GM12801 (cell line): ENCODE data around the gene CERS6.

ENCODE experiments used
- TF ChIP-seq, protein P1 (sequence below): IDR thresholded peaks from one replicate; pipeline ENCODE4 v1.5.1; 2011; ENCODE audit warnings: control low read depth; ENCODE audit not compliant: insufficient read length; ENCODE audit errors: extremely low read depth

Gene CERS6

DNA sequence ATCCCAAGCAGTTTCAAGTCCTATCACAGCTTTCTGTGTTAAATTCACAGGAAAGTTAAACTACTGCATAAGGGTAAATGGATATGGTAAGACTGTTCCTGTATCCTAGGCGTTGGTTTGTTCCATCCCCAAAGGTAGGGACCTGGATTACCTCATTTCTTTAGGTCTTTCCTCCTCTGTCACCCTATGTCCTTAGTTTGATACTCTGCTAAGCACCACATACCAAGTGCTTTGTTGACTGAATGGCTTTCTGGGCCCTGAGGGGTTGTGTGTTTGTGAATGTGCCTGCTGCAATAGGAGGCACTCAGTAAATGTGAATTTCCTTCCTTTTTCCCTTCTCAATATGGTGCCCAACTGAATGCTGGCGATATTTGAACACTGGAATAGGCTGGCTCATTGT is 354.2 kb downstream of the CERS6 start:
- TF ChIP-seq, protein P1, sequence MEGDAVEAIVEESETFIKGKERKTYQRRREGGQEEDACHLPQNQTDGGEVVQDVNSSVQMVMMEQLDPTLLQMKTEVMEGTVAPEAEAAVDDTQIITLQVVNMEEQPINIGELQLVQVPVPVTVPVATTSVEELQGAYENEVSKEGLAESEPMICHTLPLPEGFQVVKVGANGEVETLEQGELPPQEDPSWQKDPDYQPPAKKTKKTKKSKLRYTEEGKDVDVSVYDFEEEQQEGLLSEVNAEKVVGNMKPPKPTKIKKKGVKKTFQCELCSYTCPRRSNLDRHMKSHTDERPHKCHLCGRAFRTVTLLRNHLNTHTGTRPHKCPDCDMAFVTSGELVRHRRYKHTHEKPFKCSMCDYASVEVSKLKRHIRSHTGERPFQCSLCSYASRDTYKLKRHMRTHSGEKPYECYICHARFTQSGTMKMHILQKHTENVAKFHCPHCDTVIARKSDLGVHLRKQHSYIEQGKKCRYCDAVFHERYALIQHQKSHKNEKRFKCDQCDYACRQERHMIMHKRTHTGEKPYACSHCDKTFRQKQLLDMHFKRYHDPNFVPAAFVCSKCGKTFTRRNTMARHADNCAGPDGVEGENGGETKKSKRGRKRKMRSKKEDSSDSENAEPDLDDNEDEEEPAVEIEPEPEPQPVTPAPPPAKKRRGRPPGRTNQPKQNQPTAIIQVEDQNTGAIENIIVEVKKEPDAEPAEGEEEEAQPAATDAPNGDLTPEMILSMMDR = no peak

DNA sequence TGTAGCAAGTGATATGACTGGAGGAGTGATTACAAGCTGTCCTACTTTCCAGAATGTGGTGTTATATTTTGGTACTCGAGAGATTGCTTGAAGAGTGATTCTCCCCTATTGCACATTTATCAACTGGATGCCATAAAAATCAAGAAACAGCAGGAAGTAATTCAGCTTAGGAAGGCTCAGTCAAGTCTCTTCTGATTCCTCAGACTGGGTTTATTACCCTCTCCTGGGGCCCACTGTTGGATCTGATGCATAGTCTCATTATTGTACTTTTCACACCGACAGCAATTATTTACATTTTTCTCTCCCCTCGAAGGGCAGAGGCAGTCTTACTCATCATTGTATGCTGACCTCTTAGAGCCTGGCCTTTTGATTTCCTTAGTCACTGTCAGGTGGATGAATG is 355.6 kb downstream of the CERS6 start:
- TF ChIP-seq, protein P1 = no peak

DNA sequence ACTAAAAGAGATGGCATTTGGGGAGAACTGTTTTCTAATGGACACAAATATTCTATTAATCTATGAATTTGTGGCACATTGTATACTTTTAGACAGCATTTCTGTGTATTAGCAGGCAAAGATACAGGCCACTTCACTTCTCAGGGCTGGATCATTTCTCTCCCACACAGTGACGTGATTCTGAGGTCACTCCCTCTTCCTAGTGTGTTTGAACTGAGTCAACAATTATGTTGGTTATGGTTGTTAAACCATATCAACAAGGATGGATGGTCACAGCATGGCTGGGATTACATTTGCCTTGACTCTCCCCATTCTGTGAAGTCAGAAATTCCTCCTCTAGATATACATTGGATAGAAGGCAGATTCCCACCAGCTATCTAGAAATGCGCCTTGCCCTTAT is 358.0 kb downstream of the CERS6 start:
- TF ChIP-seq, protein P1 = no peak

DNA sequence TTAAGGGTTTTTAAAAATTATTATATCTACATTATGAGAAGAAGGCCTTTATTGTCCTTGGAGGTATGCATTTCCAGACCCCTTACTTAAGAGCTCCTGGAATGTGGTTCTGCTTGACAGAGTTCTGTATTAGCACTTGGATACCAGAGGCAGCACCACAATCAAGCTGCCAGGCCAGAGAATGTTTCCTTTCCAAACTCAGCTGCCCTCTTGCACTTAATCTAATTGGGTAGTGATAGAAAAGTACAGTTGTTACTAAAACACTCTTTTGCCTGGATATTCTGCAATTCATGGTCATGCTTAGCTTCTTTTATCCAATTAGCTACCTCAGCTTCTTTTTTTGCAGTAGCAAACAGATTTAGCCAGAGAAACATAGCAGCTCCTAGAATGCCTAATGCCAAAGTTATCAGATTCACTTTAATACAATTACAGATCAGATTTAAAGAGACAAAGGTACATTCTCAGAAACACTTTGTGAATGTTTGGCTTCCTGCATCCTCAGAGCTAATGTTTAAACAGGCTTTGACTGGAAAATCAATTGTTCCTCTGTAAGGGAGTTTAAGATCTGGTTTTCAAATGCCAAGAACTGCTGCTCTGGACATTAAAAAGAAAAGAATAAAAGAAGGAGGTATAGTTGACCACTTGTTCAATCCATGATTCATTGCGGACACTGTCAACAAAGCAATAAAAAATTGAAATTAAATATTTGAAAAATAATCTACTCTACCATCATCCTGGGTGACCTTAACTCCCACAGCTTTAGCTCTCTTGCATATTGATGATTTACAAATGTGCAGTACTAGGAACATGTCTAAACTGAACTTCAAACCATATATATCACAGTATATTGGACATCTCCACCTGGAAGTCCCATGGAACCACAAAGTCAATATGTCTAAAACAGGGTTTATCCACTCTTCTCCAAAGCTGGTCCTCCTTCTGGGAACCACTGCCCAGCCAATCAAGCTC is 359.2 kb downstream of the CERS6 start:
- TF ChIP-seq, protein P1 = no peak

DNA sequence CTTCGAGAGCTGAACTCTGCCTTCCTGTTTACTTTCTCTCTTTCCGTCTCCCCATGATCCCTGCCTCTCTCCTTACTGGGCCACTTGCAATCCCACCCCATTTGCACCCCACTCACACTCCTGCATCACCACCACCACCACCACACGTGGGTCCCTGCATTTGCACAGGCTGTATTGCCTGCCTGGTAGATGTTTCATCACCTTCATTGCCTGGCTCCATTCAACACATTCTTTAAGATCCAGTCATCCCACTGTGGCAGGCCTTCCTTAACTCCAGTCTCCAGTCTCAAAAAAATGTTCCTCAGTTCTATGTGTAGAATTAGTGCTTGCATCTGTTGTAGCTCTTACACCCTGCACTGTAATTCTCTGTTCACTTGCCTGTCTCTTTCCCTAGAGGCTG is 360.3 kb downstream of the CERS6 start:
- TF ChIP-seq, protein P1 = no peak

DNA sequence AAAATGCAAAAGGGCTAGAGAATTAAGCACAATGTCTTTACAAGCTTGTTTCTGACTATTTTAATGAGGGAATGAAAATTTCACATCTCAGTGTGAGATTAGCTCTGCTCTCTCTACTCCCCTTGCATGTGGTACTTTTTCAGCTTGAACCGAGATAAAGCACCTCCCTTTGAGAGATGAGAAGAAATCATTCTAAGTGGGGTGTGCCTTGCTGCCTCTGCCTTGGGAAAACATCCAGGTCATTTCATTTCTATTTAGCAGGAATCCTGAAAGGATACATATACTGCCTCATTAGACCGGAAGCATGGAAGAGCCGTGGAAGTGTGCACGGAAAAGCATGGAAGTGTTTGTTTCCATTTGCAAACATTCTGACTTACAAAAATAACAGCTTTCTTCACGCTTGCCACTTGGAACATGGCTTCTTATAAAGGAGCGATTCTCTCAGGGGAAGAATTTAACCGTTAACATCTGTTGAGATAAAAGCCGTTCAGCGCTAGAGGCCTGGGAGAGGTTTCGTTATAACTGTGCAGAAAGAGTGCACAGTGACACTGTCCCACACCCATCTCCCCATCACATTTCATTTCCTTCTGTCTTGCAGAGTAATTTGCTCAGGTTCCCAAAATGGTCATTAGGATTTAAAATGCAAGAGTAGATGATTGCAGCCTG is 363.1 kb downstream of the CERS6 start:
- TF ChIP-seq, protein P1 = no peak

DNA sequence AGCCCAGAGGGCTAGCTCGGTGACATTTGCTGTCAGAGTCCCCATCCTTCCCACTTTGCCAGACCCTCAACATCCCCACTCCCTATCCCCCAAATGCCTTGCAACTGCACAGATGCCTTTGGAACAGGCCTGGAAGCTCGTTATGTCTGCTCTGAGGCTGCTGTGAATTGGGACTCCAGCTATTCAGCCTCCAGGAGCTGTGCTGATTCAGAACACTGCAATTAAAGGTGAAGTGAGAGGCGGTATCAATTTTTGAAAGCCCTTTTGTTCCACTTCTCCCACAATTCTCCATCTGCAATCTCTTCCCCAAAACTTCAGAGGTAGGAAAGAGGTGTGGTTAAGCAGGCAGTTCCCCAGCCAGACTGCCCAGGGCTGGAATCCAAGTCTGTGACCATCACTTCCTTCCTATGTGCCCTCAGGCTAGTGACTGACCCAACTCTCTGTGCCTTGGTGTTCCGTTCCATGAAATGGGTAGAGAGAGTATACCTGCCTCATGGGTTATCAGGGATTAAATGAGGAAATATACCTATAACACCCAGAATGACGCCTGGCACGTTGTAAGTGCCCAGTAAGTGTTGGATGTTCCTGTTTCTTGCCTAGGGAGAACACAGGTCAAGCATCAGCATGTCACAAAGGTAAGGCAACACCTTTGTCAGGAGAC is 363.9 kb downstream of the CERS6 start:
- TF ChIP-seq, protein P1 = no peak
